ENCODE data around the gene FTCDNL1. TPM values are rescaled to one million over a fixed set of nuclear protein-coding genes. Genes with fewer than 3 reads are reported as not detected.

FTCDNL1 gene
- 1 to 10 TPM; 1.9 to 4.5 (median 3.0) TPM for total RNA-seq

DNA sequence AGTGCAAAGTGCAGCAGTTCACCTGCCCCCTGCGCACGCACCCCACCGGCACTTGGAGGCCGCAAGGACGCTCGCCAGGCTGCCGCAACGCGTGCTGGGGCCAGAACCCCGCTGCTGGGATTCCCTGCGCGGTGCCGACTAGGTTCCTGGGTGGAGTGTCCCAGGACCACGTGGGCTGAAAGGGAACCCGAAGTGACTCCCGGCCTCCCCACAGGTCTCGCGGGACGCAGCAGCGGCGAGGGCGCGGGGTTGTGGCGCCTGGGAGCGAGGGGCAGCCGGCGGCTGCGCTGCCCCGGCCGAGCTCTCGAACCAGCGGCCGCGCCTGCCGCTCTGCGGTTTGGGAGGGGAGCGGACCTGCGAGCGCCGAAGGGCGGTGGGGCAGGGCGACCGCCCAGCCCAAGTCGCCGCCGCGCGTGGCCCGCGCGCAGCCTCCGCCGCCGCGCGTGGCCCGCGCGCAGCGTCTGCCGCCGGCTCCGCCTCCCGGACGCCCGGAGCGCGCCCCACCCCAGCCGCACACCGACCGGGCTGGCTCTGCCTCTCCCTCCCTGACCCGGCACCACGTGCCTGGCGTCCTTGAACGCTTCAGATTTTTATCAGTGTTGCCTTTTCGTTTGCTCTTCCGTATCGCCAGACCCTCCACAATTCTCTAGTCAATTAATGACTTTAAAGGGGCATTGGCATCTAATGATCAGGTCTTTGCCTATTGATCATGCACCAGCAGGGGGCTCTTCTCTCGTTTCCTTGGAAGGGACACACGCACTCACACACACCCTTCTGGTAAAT is at the start of gene FTCDNL1:
TSS of gene FTCDNL1 (minus strand) at position 475 of the 783 bp plus-strand sequence. CDS start 2,230 bp downstream, outside the sequence.
- peak; percentile 96 for ATAC-seq (ENCODE audit: low FRiP score)
- TF ChIP-seq, protein P1, sequence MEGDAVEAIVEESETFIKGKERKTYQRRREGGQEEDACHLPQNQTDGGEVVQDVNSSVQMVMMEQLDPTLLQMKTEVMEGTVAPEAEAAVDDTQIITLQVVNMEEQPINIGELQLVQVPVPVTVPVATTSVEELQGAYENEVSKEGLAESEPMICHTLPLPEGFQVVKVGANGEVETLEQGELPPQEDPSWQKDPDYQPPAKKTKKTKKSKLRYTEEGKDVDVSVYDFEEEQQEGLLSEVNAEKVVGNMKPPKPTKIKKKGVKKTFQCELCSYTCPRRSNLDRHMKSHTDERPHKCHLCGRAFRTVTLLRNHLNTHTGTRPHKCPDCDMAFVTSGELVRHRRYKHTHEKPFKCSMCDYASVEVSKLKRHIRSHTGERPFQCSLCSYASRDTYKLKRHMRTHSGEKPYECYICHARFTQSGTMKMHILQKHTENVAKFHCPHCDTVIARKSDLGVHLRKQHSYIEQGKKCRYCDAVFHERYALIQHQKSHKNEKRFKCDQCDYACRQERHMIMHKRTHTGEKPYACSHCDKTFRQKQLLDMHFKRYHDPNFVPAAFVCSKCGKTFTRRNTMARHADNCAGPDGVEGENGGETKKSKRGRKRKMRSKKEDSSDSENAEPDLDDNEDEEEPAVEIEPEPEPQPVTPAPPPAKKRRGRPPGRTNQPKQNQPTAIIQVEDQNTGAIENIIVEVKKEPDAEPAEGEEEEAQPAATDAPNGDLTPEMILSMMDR (IDR thresholded peaks at IDR 0.05), result no peak
- peak; percentile 28 for DNase-seq (ENCODE audit: low spot score)

DNA sequence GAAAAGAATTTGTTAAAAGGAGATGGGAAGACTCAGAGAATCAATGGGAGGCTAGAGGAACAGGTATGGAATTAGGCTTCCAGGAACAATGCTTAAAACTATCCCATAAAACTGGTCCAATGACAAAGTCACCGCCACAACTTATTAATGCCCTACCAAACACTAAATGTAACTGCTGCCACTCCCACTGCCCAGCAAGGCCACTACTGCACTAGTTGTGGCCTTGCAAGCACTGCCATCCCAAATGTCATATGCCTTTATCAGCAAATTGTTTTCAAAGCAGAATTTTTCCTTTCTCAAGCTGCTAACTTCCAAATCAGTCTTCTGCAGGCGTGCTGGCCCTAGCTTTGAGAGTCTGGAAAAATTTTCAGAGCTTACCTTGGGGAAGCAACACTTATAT is 45.6 kb upstream of the FTCDNL1 start:
- DNase-seq (ENCODE audit: low spot score), result no peak
- TF ChIP-seq, protein P1 (IDR thresholded peaks at IDR 0.05), result no peak
- ATAC-seq (ENCODE audit: low FRiP score), result no peak

DNA sequence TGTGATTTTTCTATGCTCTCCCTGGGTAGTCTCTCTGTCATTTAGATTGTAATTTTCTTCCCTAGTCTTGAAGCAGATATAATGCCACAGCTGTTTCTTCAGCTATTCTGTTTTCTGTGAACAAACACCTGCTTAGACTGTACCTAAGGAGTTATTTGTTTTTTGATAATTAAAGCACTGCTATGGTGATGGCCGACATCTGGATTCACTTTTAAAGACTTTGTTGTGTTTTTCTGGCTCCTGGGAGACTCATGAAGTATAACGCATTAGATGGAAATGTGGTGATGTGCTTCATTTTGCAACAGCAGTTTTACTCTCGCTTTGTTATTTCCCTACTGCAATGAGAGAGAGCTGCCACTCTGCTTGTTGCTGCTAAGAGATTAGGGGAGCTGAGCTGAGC is 44.4 kb upstream of the FTCDNL1 start:
- DNase-seq (ENCODE audit: low spot score) (no peak), ATAC-seq (ENCODE audit: low FRiP score) (no peak)
- TF ChIP-seq, protein P1 (IDR thresholded peaks at IDR 0.05), result no peak

DNA sequence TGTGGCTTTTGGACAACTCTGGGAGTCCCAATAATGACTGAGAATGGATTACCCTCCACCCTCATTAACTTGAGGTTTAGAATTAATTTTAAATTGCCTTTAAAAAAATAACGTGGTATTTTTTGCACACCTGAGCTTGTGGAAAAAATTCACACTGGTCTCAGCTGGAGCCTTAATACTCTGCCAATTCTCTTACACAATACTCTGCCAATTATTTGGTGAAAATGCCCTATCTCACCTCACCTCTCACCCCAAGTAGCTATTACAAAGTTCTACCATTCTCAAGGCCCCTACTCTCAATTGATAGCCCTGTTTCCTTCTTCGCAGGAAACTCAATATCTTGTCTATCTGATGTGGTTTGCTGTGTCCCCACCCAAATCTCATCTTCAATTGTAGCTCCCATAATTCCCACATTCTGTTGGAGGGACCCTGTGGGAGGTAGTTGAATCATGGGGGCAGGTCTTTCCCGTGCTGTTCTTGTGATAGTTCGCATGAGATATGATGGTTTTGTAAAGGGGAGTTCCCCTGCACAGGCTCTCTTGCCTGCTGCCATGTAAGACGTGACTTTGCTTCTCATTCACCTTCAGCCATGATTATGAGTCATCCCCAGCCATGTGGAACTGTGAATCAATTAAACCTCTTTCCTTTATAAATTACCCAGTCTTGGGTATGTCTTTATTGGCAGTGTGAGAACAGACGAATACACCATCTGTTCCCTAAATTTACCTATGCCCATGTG is 32.7 kb upstream of the FTCDNL1 start:
- ATAC-seq (ENCODE audit: low FRiP score) (no peak), DNase-seq (ENCODE audit: low spot score) (no peak)
- TF ChIP-seq, protein P1 (IDR thresholded peaks at IDR 0.05), result no peak

DNA sequence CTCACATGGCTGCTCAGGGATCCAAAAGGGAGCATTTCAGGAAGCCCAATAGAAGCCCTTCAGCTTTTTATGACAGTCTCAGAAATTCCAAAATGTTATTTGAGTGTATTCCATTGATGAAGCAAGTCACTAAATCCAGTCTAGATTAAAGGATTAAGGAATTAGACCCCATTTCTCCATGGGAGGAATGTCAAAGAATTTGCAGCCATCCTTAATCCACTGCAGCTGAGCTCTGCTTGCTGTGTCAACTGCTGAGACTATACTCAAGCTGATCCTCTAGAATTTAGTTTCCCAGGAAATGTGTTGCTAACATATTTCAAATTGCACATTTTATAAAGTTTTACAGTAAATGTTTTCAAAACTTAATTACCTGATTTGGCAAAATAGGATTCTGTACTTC is 31.7 kb upstream of the FTCDNL1 start:
- TF ChIP-seq, protein P1 (IDR thresholded peaks at IDR 0.05), result no peak
- ATAC-seq (ENCODE audit: low FRiP score) (no peak), DNase-seq (ENCODE audit: low spot score) (no peak)

DNA sequence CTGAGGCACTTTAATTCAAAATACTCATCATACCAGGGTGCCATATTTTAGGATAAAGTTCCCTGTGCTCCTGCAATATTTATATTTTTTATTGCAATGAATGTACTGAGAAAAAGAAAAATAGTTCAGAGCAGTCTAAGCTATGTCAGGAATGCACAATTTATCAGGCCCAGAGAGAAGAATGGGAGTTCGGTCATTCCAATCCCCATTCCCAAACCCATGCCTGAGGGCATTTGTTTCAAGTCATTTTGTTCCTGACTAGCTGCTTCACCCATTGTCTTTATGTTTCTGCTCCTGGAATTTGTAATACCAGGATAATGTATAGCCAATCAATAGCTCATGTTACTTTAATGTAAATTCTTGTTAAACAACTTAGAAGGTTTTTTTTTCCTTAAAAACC is 24.4 kb upstream of the FTCDNL1 start:
- TF ChIP-seq, protein P1 (IDR thresholded peaks at IDR 0.05), result no peak
- DNase-seq (ENCODE audit: low spot score), result no peak
- ATAC-seq (ENCODE audit: low FRiP score), result no peak

All from omental fat pad (tissue), 4 donors.